GM21390 (cell line): Measurements from ENCODE around the gene MUC5AC.
"Not testable (repeated sequence)": the region's sequence is repeated elsewhere in the genome, so short reads cannot be mapped to it uniquely, and the experiment has no call there.

Source experiments
- ATAC-seq: cut with Tn5 transposase; IDR thresholded peaks from one replicate; pipeline ENCODE4 v1.9.1; 2021; ENCODE audit not compliant: unreplicated experiment

Gene MUC5AC

GRCh38 chr11:1148752-1149180, 9.0 kb upstream of the MUC5AC start:
- ATAC-seq, result no peak

- no peak for ATAC-seq
Observed at GRCh38 chr11:1149545-1149944, 8.2 kb upstream of the MUC5AC start.

- no peak for ATAC-seq
Observed at GRCh38 chr11:1150116-1150515, 7.6 kb upstream of the MUC5AC start.

GRCh38 chr11:1150769-1151365, 6.9 kb upstream of the MUC5AC start:
- no peak for ATAC-seq

- no peak for ATAC-seq
Observed at GRCh38 chr11:1151366-1152315, 6.1 kb upstream of the MUC5AC start.

GRCh38 chr11:1152316-1153104, 5.2 kb upstream of the MUC5AC start:
- ATAC-seq, result no peak

- no peak for ATAC-seq
Observed at GRCh38 chr11:1153105-1153950, 4.4 kb upstream of the MUC5AC start.

GRCh38 chr11:1153951-1154493, 3.7 kb upstream of the MUC5AC start:
- no peak for ATAC-seq

- not testable (repeated sequence) for ATAC-seq
Observed at GRCh38 chr11:1154656-1155055, 3.1 kb upstream of the MUC5AC start.

GRCh38 chr11:1155274-1155693, 2.5 kb upstream of the MUC5AC start:
- no peak for ATAC-seq

GRCh38 chr11:1156506-1157340, 1.0 kb upstream of the MUC5AC start:
- no peak for ATAC-seq

- no peak for ATAC-seq
Observed at GRCh38 chr11:1157341-1157644, 460 bp upstream of the MUC5AC start.

- no peak for ATAC-seq
Observed at GRCh38 chr11:1158681-1159487, 1.1 kb downstream of the MUC5AC start.

- ATAC-seq, result not testable (repeated sequence)
Observed at GRCh38 chr11:1159488-1160220, 1.9 kb downstream of the MUC5AC start.

GRCh38 chr11:1160231-1161101, 2.7 kb downstream of the MUC5AC start:
- no peak for ATAC-seq

- no peak for ATAC-seq
Observed at GRCh38 chr11:1161410-1162137, 3.8 kb downstream of the MUC5AC start.

GRCh38 chr11:1162138-1162475, 4.4 kb downstream of the MUC5AC start:
- no peak for ATAC-seq
